ENCODE results near the gene KL. TPM values are rescaled to one million over a fixed set of nuclear protein-coding genes. Genes with fewer than 3 reads are reported as not detected.

The KL gene
- total RNA-seq, 6 experiments from 2014 or later, result 0.07 TPM; not detected in 5

GRCh38 chr13:33109801-33110200 is 93.6 kb downstream of the KL start:
- Mint-ChIP-seq H3K36me3 (ENCODE audit: low read depth) (peaks cover 86% of the 10 kb centered on the region), H3K27me3 (ENCODE audit: insufficient read depth) (peaks cover 12% of the 10 kb centered on the region), H3K27ac (peak overlapping the region; percentile 85), H3K4me1 (ENCODE audit: low read depth) (peaks cover 74% of the 10 kb centered on the region), H3K9me3 (no peaks in the 10 kb centered on the region), H3K4me3 (peak overlapping the region; percentile 39)
- TF ChIP-seq, protein P1, sequence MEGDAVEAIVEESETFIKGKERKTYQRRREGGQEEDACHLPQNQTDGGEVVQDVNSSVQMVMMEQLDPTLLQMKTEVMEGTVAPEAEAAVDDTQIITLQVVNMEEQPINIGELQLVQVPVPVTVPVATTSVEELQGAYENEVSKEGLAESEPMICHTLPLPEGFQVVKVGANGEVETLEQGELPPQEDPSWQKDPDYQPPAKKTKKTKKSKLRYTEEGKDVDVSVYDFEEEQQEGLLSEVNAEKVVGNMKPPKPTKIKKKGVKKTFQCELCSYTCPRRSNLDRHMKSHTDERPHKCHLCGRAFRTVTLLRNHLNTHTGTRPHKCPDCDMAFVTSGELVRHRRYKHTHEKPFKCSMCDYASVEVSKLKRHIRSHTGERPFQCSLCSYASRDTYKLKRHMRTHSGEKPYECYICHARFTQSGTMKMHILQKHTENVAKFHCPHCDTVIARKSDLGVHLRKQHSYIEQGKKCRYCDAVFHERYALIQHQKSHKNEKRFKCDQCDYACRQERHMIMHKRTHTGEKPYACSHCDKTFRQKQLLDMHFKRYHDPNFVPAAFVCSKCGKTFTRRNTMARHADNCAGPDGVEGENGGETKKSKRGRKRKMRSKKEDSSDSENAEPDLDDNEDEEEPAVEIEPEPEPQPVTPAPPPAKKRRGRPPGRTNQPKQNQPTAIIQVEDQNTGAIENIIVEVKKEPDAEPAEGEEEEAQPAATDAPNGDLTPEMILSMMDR (IDR thresholded peaks at IDR 0.05), result peak; percentile 72
- no peak for DNase-seq

DNA sequence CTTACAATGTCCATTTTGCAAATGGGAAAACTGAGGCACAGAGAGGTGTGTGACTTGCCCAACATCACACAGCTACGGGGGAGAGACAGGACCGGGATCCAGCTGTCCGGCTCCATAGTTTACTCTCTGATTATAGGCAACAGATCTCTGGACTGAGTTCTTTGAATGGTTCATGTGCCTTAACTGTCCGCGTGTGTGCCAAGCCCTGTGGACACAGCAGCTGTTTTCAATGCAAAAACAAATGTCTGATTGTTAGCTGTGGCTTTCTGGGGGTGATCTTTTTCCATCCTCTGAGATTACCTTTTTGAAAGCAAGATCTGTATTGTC is 94.1 kb downstream of the KL start:
- H3K4me3 Mint-ChIP-seq, result no peak overlapping the region
- no peaks in the 10 kb centered on the region for H3K9me3 Mint-ChIP-seq
- peaks cover 12% of the 10 kb centered on the region for H3K27me3 Mint-ChIP-seq (ENCODE audit: insufficient read depth)
- TF ChIP-seq, protein P1 (IDR thresholded peaks at IDR 0.05), result no peak
- H3K4me1 Mint-ChIP-seq (ENCODE audit: low read depth), result peaks cover 80% of the 10 kb centered on the region
- H3K36me3 Mint-ChIP-seq (ENCODE audit: low read depth), result peaks cover 87% of the 10 kb centered on the region
- peak overlapping the region; percentile 67 for H3K27ac Mint-ChIP-seq
- no peak for DNase-seq

GRCh38 chr13:33110713-33111413 is 94.6 kb downstream of the KL start:
- H3K27ac Mint-ChIP-seq, result peak overlapping the region; percentile 67

GRCh38 chr13:33111414-33112110 is 95.3 kb downstream of the KL start:
- TF ChIP-seq, protein P1 (IDR thresholded peaks at IDR 0.05), result no peak
- Mint-ChIP-seq H3K27ac (peak overlapping the region; percentile 67), H3K36me3 (ENCODE audit: low read depth) (peaks cover 86% of the 10 kb centered on the region), H3K4me1 (ENCODE audit: low read depth) (peaks cover 86% of the 10 kb centered on the region), H3K9me3 (no peaks in the 10 kb centered on the region), H3K4me3 (peak overlapping the region; percentile 28; the same call in 1 of the 2 replicates), H3K27me3 (ENCODE audit: insufficient read depth) (peaks cover 12% of the 10 kb centered on the region)
- no peak for DNase-seq

More at GRCh38 chr13:33110713-33111413, 94.6 kb downstream of the KL start:
- peaks cover 85% of the 10 kb centered on the region for H3K4me1 Mint-ChIP-seq (ENCODE audit: low read depth)
- TF ChIP-seq, protein P1 (IDR thresholded peaks at IDR 0.05), result no peak
- H3K4me3 Mint-ChIP-seq, result no peak overlapping the region
- H3K27me3 Mint-ChIP-seq (ENCODE audit: insufficient read depth), result peaks cover 12% of the 10 kb centered on the region
- peaks cover 87% of the 10 kb centered on the region for H3K36me3 Mint-ChIP-seq (ENCODE audit: low read depth)
- no peak for DNase-seq
- no peaks in the 10 kb centered on the region for H3K9me3 Mint-ChIP-seq

GRCh38 chr13:33112766-33113165 is 96.5 kb downstream of the KL start:
- no peak for DNase-seq
- Mint-ChIP-seq H3K4me1 (ENCODE audit: low read depth) (peaks cover 74% of the 10 kb centered on the region), H3K27me3 (ENCODE audit: insufficient read depth) (peaks cover 9% of the 10 kb centered on the region), H3K9me3 (no peaks in the 10 kb centered on the region), H3K27ac (peak overlapping the region; percentile 60), H3K36me3 (ENCODE audit: low read depth) (peaks cover 78% of the 10 kb centered on the region), H3K4me3 (peak overlapping the region; percentile 10; the same call in 1 of the 2 replicates)
- TF ChIP-seq, protein P1 (IDR thresholded peaks at IDR 0.05), result no peak
